ENCODE results near the gene CHI3L1. TPM values are rescaled to one million over a fixed set of nuclear protein-coding genes. Genes with fewer than 3 reads are reported as not detected.

Gene CHI3L1
- total RNA-seq, 4 donors from 2014 or later, result 6.2 to 28.2 (median 21.2) TPM; not detected in 1

DNA sequence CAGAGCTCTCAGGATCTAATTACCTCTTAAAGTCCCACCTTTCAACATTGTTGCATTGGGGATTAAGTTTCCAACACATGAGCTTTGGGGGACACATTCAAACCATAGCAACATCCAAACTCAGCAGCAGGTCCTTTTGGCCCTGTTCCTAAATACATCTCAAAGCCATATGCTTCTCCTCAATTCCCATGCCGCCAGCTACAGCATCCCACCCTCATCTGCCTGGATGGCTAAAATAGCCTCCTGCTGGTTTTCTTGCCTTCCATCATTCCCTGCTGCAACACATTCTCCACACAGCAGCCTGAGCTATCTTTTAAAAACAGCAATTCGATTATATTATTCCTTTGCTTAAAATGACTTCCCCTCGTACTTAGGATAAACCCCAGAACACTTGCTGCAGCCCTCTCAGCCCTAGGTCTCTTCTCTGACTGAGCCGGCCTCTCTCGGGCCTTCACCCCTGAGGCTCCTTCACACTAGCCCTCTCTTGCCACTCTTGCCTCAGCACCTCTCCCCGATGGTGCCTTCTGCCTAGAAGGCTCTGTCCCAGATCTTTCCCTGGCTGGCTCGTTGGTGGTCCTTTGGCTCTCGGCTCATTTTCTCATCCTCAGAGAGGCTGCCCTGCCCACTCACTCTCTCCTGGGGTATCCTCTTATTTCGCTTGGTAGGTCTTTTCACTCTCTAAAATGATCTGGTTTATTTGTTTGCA, 27.4 kb downstream of the CHI3L1 start:
- no peaks in the 10 kb centered on the region for H3K27me3 ChIP-seq
- intact Hi-C loops (cut with DNase I; ENCODE audit: low total_unique reads), result no loop called here

DNA sequence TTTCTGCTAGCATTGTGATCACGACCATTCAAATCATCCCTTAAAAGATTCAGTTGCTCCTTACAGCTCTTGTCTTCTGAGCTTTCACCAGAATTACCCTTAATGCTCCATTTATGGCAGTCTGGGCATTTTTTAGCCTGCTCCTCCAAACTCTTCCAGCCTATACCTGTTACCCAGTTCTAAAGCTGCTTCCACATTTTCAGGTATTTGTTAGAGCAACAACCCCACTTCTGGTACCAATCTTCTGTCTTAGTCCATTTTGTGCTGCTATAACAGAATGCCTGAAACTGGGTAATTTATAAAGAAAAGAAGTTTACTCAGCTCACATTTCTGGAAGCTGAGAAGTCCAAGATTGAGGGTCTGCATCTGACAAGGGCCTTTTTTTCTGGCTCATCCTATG, 28.1 kb downstream of the CHI3L1 start:
- H3K36me3 ChIP-seq, result no peaks in the 10 kb centered on the region
- intact Hi-C loops (cut with DNase I; ENCODE audit: low total_unique reads), result no loop called here
- no peaks in the 10 kb centered on the region for H3K27me3 ChIP-seq
- no peak for TF ChIP-seq POLR2A (IDR thresholded peaks at IDR 0.05)
- TF ChIP-seq, protein P1, sequence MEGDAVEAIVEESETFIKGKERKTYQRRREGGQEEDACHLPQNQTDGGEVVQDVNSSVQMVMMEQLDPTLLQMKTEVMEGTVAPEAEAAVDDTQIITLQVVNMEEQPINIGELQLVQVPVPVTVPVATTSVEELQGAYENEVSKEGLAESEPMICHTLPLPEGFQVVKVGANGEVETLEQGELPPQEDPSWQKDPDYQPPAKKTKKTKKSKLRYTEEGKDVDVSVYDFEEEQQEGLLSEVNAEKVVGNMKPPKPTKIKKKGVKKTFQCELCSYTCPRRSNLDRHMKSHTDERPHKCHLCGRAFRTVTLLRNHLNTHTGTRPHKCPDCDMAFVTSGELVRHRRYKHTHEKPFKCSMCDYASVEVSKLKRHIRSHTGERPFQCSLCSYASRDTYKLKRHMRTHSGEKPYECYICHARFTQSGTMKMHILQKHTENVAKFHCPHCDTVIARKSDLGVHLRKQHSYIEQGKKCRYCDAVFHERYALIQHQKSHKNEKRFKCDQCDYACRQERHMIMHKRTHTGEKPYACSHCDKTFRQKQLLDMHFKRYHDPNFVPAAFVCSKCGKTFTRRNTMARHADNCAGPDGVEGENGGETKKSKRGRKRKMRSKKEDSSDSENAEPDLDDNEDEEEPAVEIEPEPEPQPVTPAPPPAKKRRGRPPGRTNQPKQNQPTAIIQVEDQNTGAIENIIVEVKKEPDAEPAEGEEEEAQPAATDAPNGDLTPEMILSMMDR (IDR thresholded peaks at IDR 0.05), result no peak
- H3K4me3 ChIP-seq, result no peak overlapping the region
- DNase-seq, result no peak
- no peak overlapping the region for H3K27ac ChIP-seq
- no peaks in the 10 kb centered on the region for H3K4me1 ChIP-seq
- no peaks in the 10 kb centered on the region for H3K9me3 ChIP-seq

More for the DNA sequence above, 27.4 kb downstream of the CHI3L1 start:
- no peak overlapping the region for H3K27ac ChIP-seq
- TF ChIP-seq POLR2A (IDR thresholded peaks at IDR 0.05), result no peak
- TF ChIP-seq, protein P1 (IDR thresholded peaks at IDR 0.05), result no peak
- no peak overlapping the region for H3K4me3 ChIP-seq
- no peaks in the 10 kb centered on the region for H3K4me1 ChIP-seq
- H3K36me3 ChIP-seq, result no peaks in the 10 kb centered on the region
- DNase-seq, result no peak
- H3K9me3 ChIP-seq, result no peaks in the 10 kb centered on the region

DNA sequence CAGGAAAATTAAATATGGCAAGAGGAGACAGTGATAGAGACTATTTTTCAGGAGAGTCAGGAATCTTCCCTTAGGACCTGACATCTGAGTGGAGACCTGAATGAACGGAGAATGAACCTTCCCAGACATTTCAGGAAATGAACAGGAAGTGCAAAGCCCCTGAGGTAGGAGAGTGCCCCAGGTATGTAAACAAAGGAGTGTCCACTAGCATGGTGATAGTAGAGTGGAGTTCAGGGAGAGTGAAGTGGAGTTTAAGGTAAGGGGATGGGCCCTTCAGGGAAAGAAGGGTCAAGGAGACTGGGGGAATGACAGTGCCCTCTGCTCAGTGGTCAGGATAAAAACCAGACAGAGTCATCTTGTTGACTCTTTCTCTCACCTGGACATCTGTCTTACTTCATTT, 30.2 kb downstream of the CHI3L1 start:
- intact Hi-C loops (cut with DNase I; ENCODE audit: low total_unique reads), result no loop called here
- no peak overlapping the region for H3K4me3 ChIP-seq
- TF ChIP-seq, protein P1 (IDR thresholded peaks at IDR 0.05), result no peak
- no peak for TF ChIP-seq POLR2A (IDR thresholded peaks at IDR 0.05)
- H3K36me3 ChIP-seq, result no peaks in the 10 kb centered on the region
- DNase-seq, result no peak
- no peaks in the 10 kb centered on the region for H3K27me3 ChIP-seq
- H3K4me1 ChIP-seq, result no peaks in the 10 kb centered on the region
- H3K9me3 ChIP-seq, result no peaks in the 10 kb centered on the region
- H3K27ac ChIP-seq, result no peak overlapping the region

DNA sequence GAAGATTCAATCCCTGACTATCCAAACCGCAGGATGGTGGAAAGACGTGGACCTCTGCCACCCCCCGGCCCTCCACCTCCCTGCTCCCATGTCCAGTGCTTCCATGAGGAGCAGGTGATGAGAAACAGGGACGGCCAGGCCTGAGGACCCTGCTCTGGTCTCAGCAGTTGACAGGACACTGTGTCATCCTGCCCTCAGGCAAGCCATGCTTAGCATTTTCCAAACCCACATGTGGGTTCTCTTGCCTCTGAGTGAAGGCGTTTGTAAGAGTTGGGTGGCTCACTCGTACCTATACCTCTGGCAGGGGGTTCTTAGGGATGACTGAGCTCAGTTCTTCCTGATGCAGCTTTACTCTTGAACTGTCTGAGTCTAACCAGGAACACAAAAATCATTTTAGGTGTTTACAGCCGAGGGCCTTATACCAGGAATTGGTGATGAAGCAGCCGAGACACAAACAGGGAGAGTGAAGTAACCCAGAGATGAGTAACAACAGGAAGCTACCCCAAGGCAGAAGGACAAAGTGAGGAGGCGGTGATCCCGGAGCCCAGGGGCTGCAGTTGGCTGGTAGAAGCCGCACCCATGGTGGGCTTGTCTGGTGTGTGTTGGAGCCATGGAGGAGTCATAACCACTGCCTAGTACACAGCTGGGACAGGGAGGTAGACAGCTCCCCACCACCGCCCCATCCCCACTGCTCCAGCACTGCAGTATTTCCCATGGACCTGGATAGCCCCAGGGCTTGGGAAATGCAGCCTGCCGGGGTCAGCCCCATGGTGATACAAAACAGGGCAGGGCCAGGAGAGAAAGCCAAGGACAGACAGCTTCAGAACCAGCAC, 32.3 kb downstream of the CHI3L1 start:
- Histone ChIP-seq H3K4me3 (no peak overlapping the region), H3K36me3 (no peaks in the 10 kb centered on the region), H3K27me3 (no peaks in the 10 kb centered on the region), H3K27ac (no peak overlapping the region), H3K4me1 (no peaks in the 10 kb centered on the region), H3K9me3 (no peaks in the 10 kb centered on the region)
- intact Hi-C loops (cut with DNase I; ENCODE audit: low total_unique reads), result no loop called here
- TF ChIP-seq POLR2A (IDR thresholded peaks at IDR 0.05), result no peak
- TF ChIP-seq, protein P1 (IDR thresholded peaks at IDR 0.05), result no peak
- DNase-seq, result no peak
